Hepatocyte (in vitro differentiated cells): ENCODE results near the gene FBXO41. TPM values are rescaled to one million over a fixed set of nuclear protein-coding genes. Genes with fewer than 3 reads are reported as not detected.
A peak's percentile ranks its signal among the peaks of the same experiment; 100 is the strongest.

Source experiments
- DNase-seq: peaks from one replicate; pipeline ENCODE4 v3.0.0-alpha.2; 2016; ENCODE audit warnings: low spot score
- H2AFZ ChIP-seq: fragments of 200-600 bp; sonication (generic); 2 replicates; pipeline ENCODE4 v1.6.0; 2016; ENCODE audit warnings: antibody characterized with exemption, mild to moderate bottlenecking
- H3K27ac ChIP-seq: fragments of 200-600 bp; sonication (generic); 2 replicates; pipeline ENCODE4 v1.5.1; 2016; ENCODE audit warnings: mild to moderate bottlenecking
- H3K27me3 ChIP-seq: fragments of 200-600 bp; sonication (generic); 2 replicates; pipeline ENCODE4 v1.6.1; 2016
- H3K36me3 ChIP-seq: fragments of 200-600 bp; sonication (generic); replicated peaks from 2 replicates; pipeline ENCODE4 v1.5.1; 2016; ENCODE audit warnings: low read depth; ENCODE audit not compliant: insufficient read depth
- H3K4me1 ChIP-seq: fragments of 200-600 bp; sonication (generic); 2 replicates; pipeline ENCODE4 v1.5.1; 2016; ENCODE audit warnings: mild to moderate bottlenecking, moderate library complexity; ENCODE audit not compliant: insufficient read depth
- H3K4me2 ChIP-seq: fragments of 200-600 bp; sonication (generic); 2 replicates; pipeline ENCODE4 v1.6.0; 2016
- H3K4me3 ChIP-seq: fragments of 200-600 bp; sonication (generic); 2 replicates; pipeline ENCODE4 v1.5.1; 2016; ENCODE audit warnings: mild to moderate bottlenecking
- H3K79me2 ChIP-seq: fragments of 200-600 bp; sonication (generic); 2 replicates; pipeline ENCODE4 v1.6.0; 2017; ENCODE audit warnings: mild to moderate bottlenecking
- H3K9me2 ChIP-seq: fragments of 200-600 bp; sonication (generic); replicated peaks from 2 replicates; pipeline ENCODE4 v1.6.0; 2017; ENCODE audit warnings: mild to moderate bottlenecking; ENCODE audit not compliant: insufficient read depth
- H3K9me3 ChIP-seq: fragments of 200-600 bp; sonication (generic); 2 replicates; pipeline ENCODE4 v1.5.1; 2016; ENCODE audit warnings: low read depth, mild to moderate bottlenecking
- H4K20me1 ChIP-seq: fragments of 200-600 bp; sonication (generic); 2 replicates; pipeline ENCODE4 v1.6.0; 2016; ENCODE audit warnings: mild to moderate bottlenecking; ENCODE audit not compliant: insufficient read depth, poor library complexity, severe bottlenecking
- EZH2 ChIP-seq: fragments of 200-600 bp; sonication (generic); IDR thresholded peaks from 2 replicates; pipeline ENCODE4 v1.6.1; 2016; ENCODE audit warnings: antibody characterized with exemption, mild to moderate bottlenecking, borderline replicate concordance
- EZH2phosphoT487 ChIP-seq: fragments of 200-600 bp; sonication (generic); IDR thresholded peaks from one replicate; pipeline ENCODE4 v1.6.1; 2018; ENCODE audit warnings: antibody characterized with exemption, mild to moderate bottlenecking, low read depth, moderate library complexity; ENCODE audit not compliant: unreplicated experiment, severe bottlenecking
- WGBS: methylation state at CpG from one replicate; pipeline ENCODE4 v1.1.6; 2016; ENCODE audit warnings: low lambda C conversion rate; ENCODE audit errors: missing lambda C conversion rate; 5-methylcytosine and 5-hydroxymethylcytosine counted together
- polyA plus RNA-seq: library from polyadenylated mRNA; unstranded; fragments of >200 nt; fragmentation: Nextera tagmentation; extraction: Ambion mirVana; gene quantifications from 2 replicates; pipeline ENCODE4 v1.2.1, GENCODE V29; 2016
- total RNA-seq: library from RNA; depleted of rRNA; stranded (reverse); fragments of >200 nt; gene quantifications from 2 replicates; pipeline ENCODE4 v1.2.3, GENCODE V29; 2014
- TF ChIP-seq, protein P1 (sequence below): fragments of 200-600 bp; sonication (generic); IDR thresholded peaks from 2 replicates; pipeline ENCODE4 v1.5.1; 2016; ENCODE audit warnings: antibody characterized with exemption, mild to moderate bottlenecking; ENCODE audit not compliant: poor library complexity

Gene FBXO41
- total and polyA plus RNA-seq, 2 experiments from 2014 or later = 1.2 to 2.1 TPM

DNA sequence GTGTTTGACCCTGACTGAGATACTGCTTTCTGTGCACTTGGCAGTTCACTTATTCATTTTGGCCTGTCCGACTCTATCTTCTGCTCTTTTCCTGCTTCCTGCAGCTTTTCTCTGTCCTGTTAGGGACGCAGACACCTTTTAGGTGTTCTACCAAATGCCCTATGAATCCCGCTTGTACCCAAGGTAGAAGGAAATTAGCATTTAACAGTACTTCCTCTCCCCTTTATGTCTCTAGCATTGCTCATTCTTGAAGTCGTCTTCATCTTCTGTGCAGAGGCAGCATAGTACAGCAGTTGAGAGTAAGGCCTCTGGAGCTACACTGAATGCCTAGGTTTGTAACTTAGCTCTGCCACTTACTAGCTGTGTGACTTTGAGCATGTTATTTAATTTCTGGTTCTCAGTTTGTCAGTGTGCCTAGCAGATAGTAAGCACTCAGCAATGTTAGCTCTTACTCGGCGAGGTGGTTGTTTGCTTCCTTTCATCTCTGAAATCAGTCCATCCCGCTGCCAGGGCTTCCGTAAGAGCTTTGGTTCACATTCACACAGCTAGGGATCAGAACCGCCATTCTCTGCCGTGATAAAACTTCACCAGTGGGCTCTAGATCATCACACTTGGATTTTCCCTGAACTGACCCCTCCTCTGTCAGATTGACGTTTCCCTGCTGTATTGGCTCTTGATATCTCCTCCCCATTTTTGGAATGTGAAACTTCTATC lies 48.8 kb downstream of the FBXO41 start:
- peaks cover 56% of the 10 kb centered on the region for H4K20me1 ChIP-seq
- peak overlapping the region; percentile 92 for H3K4me2 ChIP-seq
- TF ChIP-seq, protein P1, sequence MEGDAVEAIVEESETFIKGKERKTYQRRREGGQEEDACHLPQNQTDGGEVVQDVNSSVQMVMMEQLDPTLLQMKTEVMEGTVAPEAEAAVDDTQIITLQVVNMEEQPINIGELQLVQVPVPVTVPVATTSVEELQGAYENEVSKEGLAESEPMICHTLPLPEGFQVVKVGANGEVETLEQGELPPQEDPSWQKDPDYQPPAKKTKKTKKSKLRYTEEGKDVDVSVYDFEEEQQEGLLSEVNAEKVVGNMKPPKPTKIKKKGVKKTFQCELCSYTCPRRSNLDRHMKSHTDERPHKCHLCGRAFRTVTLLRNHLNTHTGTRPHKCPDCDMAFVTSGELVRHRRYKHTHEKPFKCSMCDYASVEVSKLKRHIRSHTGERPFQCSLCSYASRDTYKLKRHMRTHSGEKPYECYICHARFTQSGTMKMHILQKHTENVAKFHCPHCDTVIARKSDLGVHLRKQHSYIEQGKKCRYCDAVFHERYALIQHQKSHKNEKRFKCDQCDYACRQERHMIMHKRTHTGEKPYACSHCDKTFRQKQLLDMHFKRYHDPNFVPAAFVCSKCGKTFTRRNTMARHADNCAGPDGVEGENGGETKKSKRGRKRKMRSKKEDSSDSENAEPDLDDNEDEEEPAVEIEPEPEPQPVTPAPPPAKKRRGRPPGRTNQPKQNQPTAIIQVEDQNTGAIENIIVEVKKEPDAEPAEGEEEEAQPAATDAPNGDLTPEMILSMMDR = no peak
- no peak for TF ChIP-seq EZH2

DNA sequence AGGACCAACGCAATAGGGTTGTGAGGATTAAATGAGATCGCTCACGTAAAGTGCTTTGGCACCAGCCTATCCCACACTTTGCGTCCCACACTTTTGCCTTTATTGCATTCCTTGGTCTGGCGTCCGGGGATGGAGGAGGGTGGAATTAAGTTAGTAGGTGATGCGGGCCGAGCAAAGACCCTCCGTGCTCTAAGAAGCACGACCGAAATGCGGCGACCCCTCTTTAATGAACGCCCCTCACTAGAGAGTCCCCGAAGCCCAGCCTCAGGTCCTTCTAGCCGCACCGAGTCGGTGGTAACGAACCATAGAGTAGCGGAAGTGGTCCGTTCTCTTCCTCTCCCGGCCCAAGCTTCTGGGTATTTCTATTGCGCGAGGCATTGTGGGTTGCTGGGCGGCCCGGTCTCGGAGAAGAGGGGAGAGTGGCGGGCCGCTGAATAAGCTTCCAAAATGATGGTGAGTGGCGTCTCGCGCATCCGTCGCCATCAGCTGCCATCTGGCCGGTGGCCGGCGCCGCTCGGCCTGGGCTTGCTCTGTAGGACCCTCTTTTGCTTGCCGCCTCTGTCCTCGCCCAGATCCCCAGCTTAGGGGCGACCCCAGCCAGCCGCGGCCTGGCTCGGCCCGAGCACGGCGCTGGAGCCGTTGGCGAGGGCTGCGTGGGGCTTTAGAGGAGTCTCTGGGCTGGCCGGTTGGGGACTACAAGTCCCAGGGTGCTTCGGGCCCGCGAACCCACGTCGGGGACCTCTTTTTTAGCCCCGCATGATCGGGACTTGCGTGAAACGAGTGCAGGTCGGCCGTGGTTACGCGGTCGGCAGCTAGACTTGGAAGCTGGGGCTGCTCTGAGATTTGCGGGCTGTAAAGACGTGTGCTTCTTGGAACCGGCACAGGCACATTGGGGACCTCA lies 50.1 kb downstream of the FBXO41 start, which contains the start of gene CCT7:
Gene CCT7, plus strand, starts transcription at position 377 of the 901 bp plus-strand sequence. Its CDS starts 71 bp downstream, at position 448.
- under 1% methylated on average over 69 of the region's 69 CpGs for WGBS
- peak within 1 kb of the TSS; percentile 92 for H3K4me2 ChIP-seq
- no peaks in the 10 kb centered on the region for H3K9me3 ChIP-seq
- TF ChIP-seq EZH2 = no peak
- TF ChIP-seq, protein P1 = no peak
- TF ChIP-seq EZH2phosphoT487 = no peak
- H3K4me1 ChIP-seq = peaks cover 6% of the 10 kb centered on the region
- peak within 1 kb of the TSS; percentile 99 for H3K4me3 ChIP-seq
- no peaks in the 10 kb centered on the region for H3K27me3 ChIP-seq
- no peaks in the 10 kb centered on the region for H3K9me2 ChIP-seq
- peak; percentile 94 for DNase-seq
- H3K36me3 ChIP-seq = no peaks in the 10 kb centered on the region
- H2AFZ ChIP-seq = peak within 1 kb of the TSS; percentile 99
- H4K20me1 ChIP-seq = peaks cover 46% of the 10 kb centered on the region
- peaks cover 49% of the 10 kb centered on the region for H3K79me2 ChIP-seq
- H3K27ac ChIP-seq = peak within 1 kb of the TSS; percentile 99

More for the DNA sequence above, 48.8 kb downstream of the FBXO41 start:
- H3K9me3 ChIP-seq = no peaks in the 10 kb centered on the region
- H3K4me3 ChIP-seq = peak overlapping the region; percentile 99
- WGBS = 64% methylated on average over 11 of the region's 11 CpGs
- no peaks in the 10 kb centered on the region for H3K27me3 ChIP-seq
- no peak overlapping the region for H2AFZ ChIP-seq
- no peak overlapping the region for H3K27ac ChIP-seq
- DNase-seq = no peak
- peaks cover 62% of the 10 kb centered on the region for H3K79me2 ChIP-seq
- no peaks in the 10 kb centered on the region for H3K9me2 ChIP-seq
- H3K36me3 ChIP-seq = no peaks in the 10 kb centered on the region
- H3K4me1 ChIP-seq = peaks cover 6% of the 10 kb centered on the region

DNA sequence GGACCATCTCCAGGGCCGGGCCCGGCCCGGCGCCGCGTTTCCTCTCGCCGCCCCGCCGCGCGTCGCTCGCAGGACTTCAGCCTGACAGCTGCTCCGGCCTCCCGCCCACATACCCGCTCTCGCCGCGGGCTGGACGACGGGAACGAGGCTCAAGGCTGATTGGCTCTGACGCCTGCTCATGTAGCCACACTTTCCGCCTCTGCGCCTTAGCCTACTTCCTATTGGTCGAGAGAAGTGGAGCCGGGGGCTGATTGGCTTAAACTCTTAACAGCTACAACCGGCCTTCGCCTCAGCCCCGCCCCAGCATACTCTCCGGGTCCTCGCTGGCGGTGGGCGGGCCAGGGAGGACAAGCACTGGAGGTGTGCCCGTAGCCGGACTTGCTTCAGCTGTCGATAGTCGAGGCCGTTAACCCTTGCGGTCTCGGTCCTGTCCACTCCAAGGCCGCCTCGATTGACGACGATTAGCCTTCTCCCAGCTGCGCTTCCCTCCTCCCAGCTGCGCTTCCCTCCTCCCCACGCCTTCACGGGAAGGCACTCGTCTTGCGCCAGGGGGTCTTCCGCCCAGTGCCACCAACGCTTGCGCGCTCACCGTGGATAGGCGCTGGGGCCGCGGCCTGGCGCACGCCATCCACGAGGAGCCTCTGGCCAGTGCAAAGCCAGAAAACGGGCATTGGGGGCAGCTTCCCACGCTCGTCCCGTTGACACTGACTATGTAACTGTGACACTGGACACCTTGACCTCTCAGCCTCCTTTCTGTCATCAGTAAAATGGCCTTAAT lies 50.9 kb downstream of the FBXO41 start, which contains the start of gene PRADC1:
Gene PRADC1, minus strand, starts transcription at position 86 of the 778 bp plus-strand sequence. Its CDS starts 79 bp downstream, at position 7.
- Histone ChIP-seq H3K4me2 (peak within 1 kb of the TSS; percentile 92), H3K9me2 (no peaks in the 10 kb centered on the region), H3K79me2 (peaks cover 41% of the 10 kb centered on the region), H3K27ac (peak within 1 kb of the TSS; percentile 99), H3K27me3 (no peaks in the 10 kb centered on the region), H3K9me3 (no peaks in the 10 kb centered on the region), H3K36me3 (no peaks in the 10 kb centered on the region), H2AFZ (peak within 1 kb of the TSS; percentile 99), H4K20me1 (peaks cover 38% of the 10 kb centered on the region), H3K4me3 (peak within 1 kb of the TSS; percentile 99), H3K4me1 (peaks cover 6% of the 10 kb centered on the region)
- peak; percentile 99 for DNase-seq
- no peak for TF ChIP-seq EZH2
- TF ChIP-seq, protein P1 = no peak
- TF ChIP-seq EZH2phosphoT487 = no peak
- WGBS = 1% methylated on average over 60 of the region's 67 CpGs
